Stimulated activated CD8-positive, alpha-beta memory T cell treated with anti-CD3 and anti-CD28 coated beads, Interleukin-12 subunit alpha, Interleukin-12 subunit beta, amount 100 ng/mL, for 4 hours (primary cell): ENCODE data around the gene ORMDL2.
"Not testable (repeated sequence)": the region's sequence is repeated elsewhere in the genome, so short reads cannot be mapped to it uniquely, and the experiment has no call there.

ENCODE experiments used
- DNase-seq: peaks from one replicate; pipeline ENCODE4 v3.0.0-alpha.2; 2020; ENCODE audit warnings: low read depth

The ORMDL2 gene

GRCh38 chr12:55828357-55828756 lies 10.5 kb downstream of the ORMDL2 start:
- no peak for DNase-seq

- DNase-seq, result peak; percentile 15
Observed at GRCh38 chr12:55829967-55830600, 12.2 kb downstream of the ORMDL2 start.

GRCh38 chr12:55830601-55831446 lies 13.0 kb downstream of the ORMDL2 start:
- DNase-seq, result peak; percentile 40

GRCh38 chr12:55831447-55831815 lies 13.6 kb downstream of the ORMDL2 start:
- DNase-seq, result no peak

- no peak for DNase-seq
Observed at GRCh38 chr12:55833056-55833455, 15.2 kb downstream of the ORMDL2 start.

GRCh38 chr12:55834400-55834799 lies 16.6 kb downstream of the ORMDL2 start:
- not testable (repeated sequence) for DNase-seq

GRCh38 chr12:55838361-55838760 lies 20.5 kb downstream of the ORMDL2 start:
- DNase-seq, result no peak

GRCh38 chr12:55839345-55840140 lies 21.7 kb downstream of the ORMDL2 start:
- DNase-seq, result no peak

GRCh38 chr12:55840581-55841351 lies 22.9 kb downstream of the ORMDL2 start:
- DNase-seq, result no peak

- DNase-seq, result no peak
Observed at GRCh38 chr12:55842681-55843429, 25.0 kb downstream of the ORMDL2 start, which contains the start of gene MMP19. Gene MMP19, minus strand, starts transcription at chr12:55842936. Its CDS starts 106 bp downstream, at chr12:55842830.

- DNase-seq, result no peak
Observed at GRCh38 chr12:55843431-55843830, 25.6 kb downstream of the ORMDL2 start.

- DNase-seq, result no peak
Observed at GRCh38 chr12:55844961-55845360, 27.1 kb downstream of the ORMDL2 start.

- DNase-seq, result no peak
Observed at GRCh38 chr12:55845361-55845760, 27.5 kb downstream of the ORMDL2 start.

GRCh38 chr12:55845785-55846496 lies 28.1 kb downstream of the ORMDL2 start:
- DNase-seq, result no peak

- no peak for DNase-seq
Observed at GRCh38 chr12:55847033-55847432, 29.2 kb downstream of the ORMDL2 start.

- DNase-seq, result no peak
Observed at GRCh38 chr12:55847603-55848291, 29.9 kb downstream of the ORMDL2 start.

- DNase-seq, result no peak
Observed at GRCh38 chr12:55849616-55850343, 31.9 kb downstream of the ORMDL2 start.

GRCh38 chr12:55850401-55850800 lies 32.6 kb downstream of the ORMDL2 start:
- no peak for DNase-seq

- no peak for DNase-seq
Observed at GRCh38 chr12:55850893-55851292, 33.1 kb downstream of the ORMDL2 start.
